Activated CD4-positive, alpha-beta memory T cell treated with anti-CD3 and anti-CD28 coated beads, Interleukin-2, amount 10 ng/mL, durations not matched to agents 7 days and 5 days (primary cell): Measurements from ENCODE around the gene FADD. TPM values are rescaled to one million over a fixed set of nuclear protein-coding genes. Genes with fewer than 3 reads are reported as not detected.

ENCODE experiments used
- CTCF ChIA-PET: fragments of 350-600 bp; sonication (Branson Sonifier 250); formaldehyde crosslinking; loops from one replicate; lab custom pipeline; 2021; ENCODE audit warnings: antibody characterized with exemption, inconsistent platforms; lab: Charles Lee
- POLR2A ChIA-PET: fragments of 350-600 bp; sonication (Branson Sonifier 250); formaldehyde crosslinking; loops from one replicate; lab custom pipeline; 2021; ENCODE audit warnings: antibody characterized with exemption; lab: Charles Lee
- DNase-seq: peaks from one replicate; pipeline ENCODE4 v3.0.0-alpha.2; 2020
- H3K27ac Mint-ChIP-seq: one replicate; pipeline ENCODE4 v1.8.0; 2021; ENCODE audit warnings: mild to moderate bottlenecking, mixed read lengths
- H3K27me3 Mint-ChIP-seq: one replicate; pipeline ENCODE4 v1.8.0; 2021; ENCODE audit warnings: mixed read lengths
- H3K36me3 Mint-ChIP-seq: one replicate; pipeline ENCODE4 v1.8.0; 2021; ENCODE audit warnings: low read depth, mixed read lengths
- H3K4me1 Mint-ChIP-seq: one replicate; pipeline ENCODE4 v1.8.0; 2021; ENCODE audit warnings: mixed read lengths
- H3K4me3 Mint-ChIP-seq: one replicate; pipeline ENCODE4 v1.8.0; 2021; ENCODE audit warnings: mild to moderate bottlenecking, mixed read lengths
- H3K9me3 Mint-ChIP-seq: one replicate; pipeline ENCODE4 v1.8.0; 2021; ENCODE audit warnings: mixed read lengths
- total RNA-seq, 2 experiments: library from RNA; stranded (reverse); gene quantifications; one replicate each; pipeline ENCODE4 v1.2.3, GENCODE V29; 2021

Gene FADD
- total RNA-seq, 2 experiments from 2014 or later: 39.5 to 39.8 TPM

DNA sequence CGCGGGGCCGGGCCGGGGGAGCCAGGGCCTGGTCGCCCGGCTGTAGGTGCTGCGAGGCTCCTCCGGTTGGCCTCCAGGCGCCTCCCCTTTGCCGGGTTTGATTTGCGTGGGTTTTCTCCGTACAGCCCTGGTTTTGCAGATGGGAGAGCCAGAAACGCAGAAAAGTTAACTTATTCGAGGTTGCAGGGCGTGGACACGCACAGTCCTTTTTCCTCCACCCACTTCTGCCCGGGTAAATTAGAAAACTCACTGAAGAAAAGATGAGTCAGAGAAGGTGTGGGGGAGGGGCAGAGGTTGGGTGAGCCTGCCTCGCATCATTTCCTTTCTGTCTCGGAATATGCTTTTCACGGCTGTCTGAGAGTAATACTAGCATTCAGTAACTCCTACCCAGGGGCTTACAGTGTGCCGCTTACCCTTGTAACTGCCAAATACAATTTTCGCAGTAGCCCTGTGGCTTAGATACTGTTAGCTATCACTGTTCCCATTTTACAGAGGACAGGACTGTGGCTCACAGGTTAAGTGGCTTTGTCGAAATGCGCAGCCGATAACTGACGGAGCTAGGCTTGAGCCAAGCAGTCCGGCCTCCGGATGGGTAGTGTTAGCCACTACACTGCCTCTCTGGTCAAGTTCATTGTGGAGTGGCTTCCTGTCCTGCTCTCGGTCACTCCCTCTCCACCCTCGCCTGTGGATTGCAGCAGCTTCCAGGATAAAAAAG lies 812 bp downstream of the FADD start:
- Mint-ChIP-seq H3K4me3 (peak overlapping the region; percentile 97), H3K36me3 (peaks cover 47% of the 10 kb centered on the region), H3K9me3 (no peaks in the 10 kb centered on the region), H3K27ac (peak overlapping the region; percentile 99), H3K4me1 (peaks cover 40% of the 10 kb centered on the region), H3K27me3 (peaks cover 6% of the 10 kb centered on the region)
- ChIA-PET CTCF (no interaction called here), POLR2A (interaction anchor here (0.9 to 1.9 kb wide), 9 partner anchors 23 to 907 kb away, joined by 3 to 9 read pairs (median 4); partner anchors contain the start of genes LTO1 and PPFIA1)
- DNase-seq: peak; percentile 90

DNA sequence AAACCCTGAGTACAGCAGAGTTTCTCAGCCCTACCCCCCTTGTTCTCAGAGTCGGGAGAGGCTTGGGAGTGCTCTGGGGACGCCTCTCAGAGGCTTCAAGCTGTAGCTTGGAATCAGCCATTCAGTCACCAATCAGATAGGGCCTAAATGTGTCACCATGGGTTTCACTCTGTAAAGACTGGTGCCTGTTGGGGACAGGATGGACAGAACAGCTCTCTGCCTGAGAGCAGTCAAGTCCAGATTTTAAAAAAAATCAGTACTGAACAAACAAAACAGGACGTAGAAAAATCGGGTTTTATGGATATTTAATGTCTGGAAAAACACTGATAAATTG lies 1.3 kb downstream of the FADD start:
- H3K4me1 Mint-ChIP-seq: peaks cover 41% of the 10 kb centered on the region
- DNase-seq: peak; percentile 20
- ChIA-PET CTCF (interaction anchor here (0.6 to 1.1 kb wide), 2 partner anchors 8 to 144 kb away, joined by 3 read pairs; no protein-coding TSS in a partner anchor), POLR2A (interaction anchor here (0.9 to 1.9 kb wide), 6 partner anchors 25 to 534 kb away, joined by 3 to 7 read pairs (median 4); partner anchors contain the start of genes LTO1 and PPFIA1)
- peak overlapping the region; percentile 99 for H3K27ac Mint-ChIP-seq
- peak overlapping the region; percentile 97 for H3K4me3 Mint-ChIP-seq
- peaks cover 52% of the 10 kb centered on the region for H3K36me3 Mint-ChIP-seq
- no peaks in the 10 kb centered on the region for H3K9me3 Mint-ChIP-seq
- H3K27me3 Mint-ChIP-seq: peaks cover 4% of the 10 kb centered on the region

DNA sequence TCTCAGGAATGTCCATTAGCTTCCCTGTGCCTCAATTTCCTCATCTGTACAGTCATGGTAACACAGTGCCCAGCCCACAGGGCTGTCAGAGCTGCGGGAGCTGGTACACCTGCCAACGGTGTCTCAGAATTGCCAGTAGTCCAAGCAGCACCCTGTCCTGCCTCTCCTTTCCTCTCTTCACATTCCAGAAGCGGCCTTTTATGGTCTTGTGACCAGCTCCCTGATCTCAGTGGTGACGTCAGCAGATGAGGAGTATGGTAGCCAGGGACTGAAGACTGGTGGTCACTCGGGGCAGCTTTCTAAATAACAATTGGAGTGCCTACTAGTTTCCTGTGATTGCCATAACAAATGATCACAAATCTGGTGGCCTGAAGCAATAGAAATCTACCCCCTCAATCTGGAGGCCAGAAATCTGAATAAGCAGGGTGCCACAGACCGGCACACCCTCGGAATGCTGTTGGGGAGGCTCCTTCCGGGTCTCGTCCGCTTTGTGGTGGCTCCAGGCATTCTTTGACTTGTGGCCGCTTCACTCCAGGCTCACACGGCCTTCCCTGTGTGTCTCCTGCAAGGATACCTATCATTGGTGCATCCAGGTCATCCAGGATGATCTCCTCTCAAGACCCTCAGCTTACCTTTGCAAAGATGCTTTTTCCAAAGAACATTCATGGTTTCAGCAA lies 2.1 kb downstream of the FADD start:
- H3K27me3 Mint-ChIP-seq: peaks cover under 1% of the 10 kb centered on the region
- peak overlapping the region; percentile 97 for H3K4me3 Mint-ChIP-seq
- no peak for DNase-seq
- H3K36me3 Mint-ChIP-seq: peaks cover 57% of the 10 kb centered on the region
- POLR2A ChIA-PET: interaction anchor here (0.7 to 1.9 kb wide), 4 partner anchors 61 to 535 kb away, joined by 3 to 7 read pairs (median 4); partner anchors contain the start of gene LTO1
- peaks cover 44% of the 10 kb centered on the region for H3K4me1 Mint-ChIP-seq
- H3K9me3 Mint-ChIP-seq: no peaks in the 10 kb centered on the region
- CTCF ChIA-PET: interaction anchor here (0.6 to 1.1 kb wide), 2 partner anchors 9 to 144 kb away, joined by 3 read pairs; no protein-coding TSS in a partner anchor
- peak overlapping the region; percentile 99 for H3K27ac Mint-ChIP-seq

DNA sequence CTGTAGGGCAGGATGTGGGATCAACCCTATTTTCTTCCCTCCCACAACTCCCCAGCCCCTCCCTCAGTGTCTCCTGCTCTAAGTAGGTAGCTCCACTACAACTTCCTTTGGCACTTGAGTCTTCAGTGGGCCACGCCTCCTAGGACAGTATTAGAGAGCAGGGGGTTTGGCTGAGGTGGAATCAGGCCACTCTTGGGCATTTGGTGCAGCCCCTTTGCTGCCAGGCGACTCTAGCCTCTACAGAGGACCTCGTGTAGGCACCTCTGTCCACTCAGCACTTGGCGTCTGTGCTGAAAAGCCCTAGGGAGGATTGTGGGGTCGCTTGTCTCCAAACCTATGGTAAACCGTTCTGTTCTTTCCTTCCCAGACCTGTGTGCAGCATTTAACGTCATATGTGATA lies 2.7 kb downstream of the FADD start:
- peak overlapping the region; percentile 99 for H3K27ac Mint-ChIP-seq
- H3K36me3 Mint-ChIP-seq: peaks cover 59% of the 10 kb centered on the region
- H3K27me3 Mint-ChIP-seq: no peaks in the 10 kb centered on the region
- peaks cover 45% of the 10 kb centered on the region for H3K4me1 Mint-ChIP-seq
- ChIA-PET POLR2A (interaction anchor here (1.1 kb wide), 1 partner anchor 60 kb away, joined by 3 read pairs; no protein-coding TSS in a partner anchor), CTCF (interaction anchor here (2.1 kb wide), 1 partner anchor 9 kb away, joined by 7 read pairs; no protein-coding TSS in a partner anchor)
- H3K4me3 Mint-ChIP-seq: peak overlapping the region; percentile 97
- peak; percentile 25 for DNase-seq
- no peaks in the 10 kb centered on the region for H3K9me3 Mint-ChIP-seq

DNA sequence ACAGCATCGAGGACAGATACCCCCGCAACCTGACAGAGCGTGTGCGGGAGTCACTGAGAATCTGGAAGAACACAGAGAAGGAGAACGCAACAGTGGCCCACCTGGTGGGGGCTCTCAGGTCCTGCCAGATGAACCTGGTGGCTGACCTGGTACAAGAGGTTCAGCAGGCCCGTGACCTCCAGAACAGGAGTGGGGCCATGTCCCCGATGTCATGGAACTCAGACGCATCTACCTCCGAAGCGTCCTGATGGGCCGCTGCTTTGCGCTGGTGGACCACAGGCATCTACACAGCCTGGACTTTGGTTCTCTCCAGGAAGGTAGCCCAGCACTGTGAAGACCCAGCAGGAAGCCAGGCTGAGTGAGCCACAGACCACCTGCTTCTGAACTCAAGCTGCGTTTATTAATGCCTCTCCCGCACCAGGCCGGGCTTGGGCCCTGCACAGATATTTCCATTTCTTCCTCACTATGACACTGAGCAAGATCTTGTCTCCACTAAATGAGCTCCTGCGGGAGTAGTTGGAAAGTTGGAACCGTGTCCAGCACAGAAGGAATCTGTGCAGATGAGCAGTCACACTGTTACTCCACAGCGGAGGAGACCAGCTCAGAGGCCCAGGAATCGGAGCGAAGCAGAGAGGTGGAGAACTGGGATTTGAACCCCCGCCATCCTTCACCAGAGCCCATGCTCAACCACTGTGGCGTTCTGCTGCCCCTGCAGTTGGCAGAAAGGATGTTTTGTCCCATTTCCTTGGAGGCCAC lies 3.3 kb downstream of the FADD start:
- Mint-ChIP-seq H3K27ac (peak overlapping the region; percentile 99), H3K4me3 (no peak overlapping the region), H3K9me3 (no peaks in the 10 kb centered on the region), H3K4me1 (peaks cover 45% of the 10 kb centered on the region), H3K27me3 (no peaks in the 10 kb centered on the region), H3K36me3 (peaks cover 59% of the 10 kb centered on the region)
- no peak for DNase-seq
- POLR2A ChIA-PET: interaction anchor here (0.9 kb wide), 1 partner anchor 28 kb away, joined by 3 read pairs; no protein-coding TSS in a partner anchor
- CTCF ChIA-PET: interaction anchor here (0.7 to 2.1 kb wide), 2 partner anchors 10 to 177 kb away, joined by 3 to 7 read pairs; no protein-coding TSS in a partner anchor

DNA sequence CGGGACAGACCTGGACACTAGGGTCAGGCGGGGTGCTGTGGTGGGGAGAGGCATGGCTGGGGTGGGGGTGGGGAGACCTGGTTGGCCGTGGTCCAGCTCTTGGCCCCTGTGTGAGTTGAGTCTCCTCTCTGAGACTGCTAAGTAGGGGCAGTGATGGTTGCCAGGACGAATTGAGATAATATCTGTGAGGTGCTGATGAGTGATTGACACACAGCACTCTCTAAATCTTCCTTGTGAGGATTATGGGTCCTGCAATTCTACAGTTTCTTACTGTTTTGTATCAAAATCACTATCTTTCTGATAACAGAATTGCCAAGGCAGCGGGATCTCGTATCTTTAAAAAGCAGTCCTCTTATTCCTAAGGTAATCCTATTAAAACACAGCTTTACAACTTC lies 3.9 kb downstream of the FADD start:
- H3K27me3 Mint-ChIP-seq: no peaks in the 10 kb centered on the region

DNA sequence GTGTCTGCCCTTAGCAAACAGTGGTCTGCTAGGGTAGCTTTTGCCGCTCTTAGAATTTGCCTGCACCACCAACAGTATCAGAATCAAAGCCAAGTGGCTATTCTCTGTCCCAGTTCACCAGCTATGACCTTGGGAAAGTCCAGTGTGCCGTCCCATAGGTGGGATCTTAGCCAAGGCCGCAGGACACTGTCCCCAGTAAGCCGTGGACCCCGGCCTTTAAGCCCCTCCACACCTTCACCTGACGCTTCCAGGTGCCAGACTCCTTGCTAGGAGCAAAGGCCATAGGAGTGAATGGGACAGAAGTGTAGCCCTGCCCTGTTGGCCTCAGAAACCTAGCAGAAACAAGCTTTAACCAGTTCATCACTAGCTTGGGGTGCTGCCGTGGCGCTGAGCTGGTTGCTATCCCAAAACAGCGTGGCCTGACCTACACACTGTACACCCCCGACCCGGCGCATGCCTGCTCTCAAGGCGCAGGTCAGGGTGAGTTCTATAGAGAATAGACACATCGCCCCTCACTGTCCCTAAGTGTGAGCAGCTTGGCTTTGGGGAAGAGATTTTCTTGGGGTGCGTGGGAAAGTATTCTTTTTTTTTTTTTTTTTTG lies 4.5 kb downstream of the FADD start:
- Mint-ChIP-seq H3K27me3 (no peaks in the 10 kb centered on the region), H3K36me3 (peaks cover 59% of the 10 kb centered on the region), H3K27ac (no peak overlapping the region)

More for the DNA sequence above, 3.9 kb downstream of the FADD start:
- peaks cover 45% of the 10 kb centered on the region for H3K4me1 Mint-ChIP-seq
- no peak overlapping the region for H3K27ac Mint-ChIP-seq
- DNase-seq: no peak
- H3K36me3 Mint-ChIP-seq: peaks cover 59% of the 10 kb centered on the region
- ChIA-PET POLR2A (interaction anchor here (0.9 kb wide), 1 partner anchor 27 kb away, joined by 3 read pairs; no protein-coding TSS in a partner anchor), CTCF (interaction anchor here (0.7 to 2.1 kb wide), 2 partner anchors 11 to 176 kb away, joined by 3 to 7 read pairs; no protein-coding TSS in a partner anchor)
- no peak overlapping the region for H3K4me3 Mint-ChIP-seq
- H3K9me3 Mint-ChIP-seq: no peaks in the 10 kb centered on the region

DNA sequence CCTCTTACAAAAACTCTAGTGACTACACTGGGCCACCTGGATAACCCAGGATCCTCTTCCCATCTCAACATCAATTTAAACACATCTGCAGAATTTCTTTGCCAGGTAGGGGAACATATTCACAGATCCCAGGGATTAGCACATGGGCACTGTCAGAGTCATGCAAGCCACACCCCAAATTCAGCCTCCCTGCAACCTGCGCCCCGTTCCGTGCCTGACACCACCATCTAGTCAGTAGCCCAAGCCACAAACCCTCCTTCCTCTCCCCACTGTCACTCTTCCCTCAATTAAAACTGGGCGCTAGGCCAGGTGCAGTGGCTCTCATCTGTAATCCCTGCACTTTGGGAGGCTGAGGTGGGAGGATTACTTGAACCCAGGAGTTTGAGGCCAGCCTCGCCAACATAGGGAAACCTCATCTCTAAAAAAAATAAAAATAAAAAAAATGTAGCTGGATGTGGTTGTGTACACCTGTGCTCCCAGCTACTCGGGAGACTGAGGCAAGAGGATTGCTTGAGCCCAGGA lies 6.4 kb downstream of the FADD start:
- no peak for DNase-seq
- Mint-ChIP-seq H3K27me3 (no peaks in the 10 kb centered on the region), H3K4me1 (peaks cover 38% of the 10 kb centered on the region), H3K4me3 (no peak overlapping the region), H3K9me3 (no peaks in the 10 kb centered on the region), H3K36me3 (peaks cover 51% of the 10 kb centered on the region), H3K27ac (no peak overlapping the region)
- ChIA-PET POLR2A (no interaction called here), CTCF (no interaction called here)

More for the DNA sequence above, 4.5 kb downstream of the FADD start:
- no peaks in the 10 kb centered on the region for H3K9me3 Mint-ChIP-seq
- DNase-seq: no peak
- CTCF ChIA-PET: interaction anchor here (2.1 kb wide), 1 partner anchor 11 kb away, joined by 7 read pairs; no protein-coding TSS in a partner anchor
- H3K4me1 Mint-ChIP-seq: peaks cover 45% of the 10 kb centered on the region
- POLR2A ChIA-PET: no interaction called here
- H3K4me3 Mint-ChIP-seq: no peak overlapping the region

DNA sequence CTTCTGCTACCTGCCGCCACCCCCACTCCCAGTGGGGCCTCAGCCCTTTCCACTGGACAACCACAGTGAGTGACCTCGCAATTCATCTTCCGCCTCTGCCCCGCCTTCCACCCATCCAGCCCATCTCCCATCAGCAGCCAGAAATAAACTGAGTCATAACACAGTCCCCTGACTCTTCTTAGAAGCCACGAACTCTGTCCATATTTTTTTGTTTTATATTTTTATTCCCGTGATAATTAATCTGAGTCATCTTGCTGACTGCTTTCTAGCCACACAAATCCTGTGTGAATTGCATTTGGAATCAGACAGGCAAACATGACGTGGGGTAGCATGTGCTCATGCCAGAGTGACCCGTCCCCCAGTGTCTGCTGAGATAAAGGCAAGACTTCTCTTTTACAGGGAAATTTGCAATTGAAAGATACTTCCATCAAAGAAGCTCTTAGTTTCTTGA lies 7.0 kb downstream of the FADD start:
- no peaks in the 10 kb centered on the region for H3K27me3 Mint-ChIP-seq
- no peak overlapping the region for H3K4me3 Mint-ChIP-seq
- H3K36me3 Mint-ChIP-seq: peaks cover 45% of the 10 kb centered on the region
- no peak overlapping the region for H3K27ac Mint-ChIP-seq
- no peaks in the 10 kb centered on the region for H3K9me3 Mint-ChIP-seq
- H3K4me1 Mint-ChIP-seq: peaks cover 32% of the 10 kb centered on the region
- DNase-seq: no peak
- ChIA-PET CTCF (no interaction called here), POLR2A (no interaction called here)

DNA sequence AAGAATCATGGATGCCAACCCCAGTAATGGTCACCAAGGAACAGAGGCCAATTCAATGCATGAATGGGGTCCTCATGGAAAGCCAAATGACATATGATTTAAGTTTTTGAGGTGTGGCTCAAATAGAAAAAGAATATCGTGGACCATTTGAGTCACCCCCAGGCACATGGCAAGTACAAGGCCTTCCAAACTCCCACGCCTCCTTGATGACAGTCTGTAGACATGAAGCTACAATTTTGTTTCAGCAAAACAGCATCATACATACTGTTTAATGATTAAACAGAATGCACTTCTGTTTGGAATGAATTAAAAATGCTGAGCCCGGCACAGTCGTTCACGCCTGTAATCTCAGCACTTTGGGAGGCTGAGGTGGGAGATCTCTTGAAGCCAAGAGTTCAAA lies 7.4 kb downstream of the FADD start:
- Mint-ChIP-seq H3K36me3 (peaks cover 42% of the 10 kb centered on the region), H3K4me3 (no peak overlapping the region), H3K27ac (no peak overlapping the region), H3K4me1 (peaks cover 27% of the 10 kb centered on the region), H3K9me3 (no peaks in the 10 kb centered on the region), H3K27me3 (no peaks in the 10 kb centered on the region)
- ChIA-PET CTCF (no interaction called here), POLR2A (no interaction called here)
- no peak for DNase-seq

DNA sequence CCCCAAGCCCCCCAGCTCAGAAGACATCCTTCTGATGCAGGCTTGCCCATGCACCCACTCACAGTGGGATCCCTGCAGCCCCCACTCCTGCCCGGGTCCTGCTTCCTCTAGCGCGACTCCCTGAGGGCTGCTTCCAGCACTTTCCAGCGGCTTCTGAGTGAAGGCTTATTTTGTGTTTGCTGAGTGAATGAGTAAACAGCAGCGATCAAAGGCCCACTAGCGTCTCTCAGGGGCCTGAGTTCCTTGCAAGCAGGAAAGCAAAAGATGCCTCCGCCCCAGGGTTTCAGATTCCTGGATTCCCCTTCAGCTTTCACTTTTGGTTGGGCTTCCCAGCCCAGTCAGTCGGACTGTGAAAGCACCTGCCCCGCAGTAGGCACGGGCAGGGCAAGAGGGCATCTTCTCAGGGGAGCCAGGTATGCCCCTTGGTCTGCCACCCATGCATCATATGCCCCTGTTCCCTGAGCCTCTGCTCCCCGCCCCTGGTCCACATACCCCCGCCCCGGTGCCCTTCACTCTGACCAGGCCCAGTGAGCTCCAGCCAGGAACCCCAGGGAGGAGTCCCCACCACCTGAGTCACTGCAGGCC lies 9.2 kb downstream of the FADD start:
- no peak for DNase-seq
- Mint-ChIP-seq H3K27ac (no peak overlapping the region), H3K4me3 (no peak overlapping the region), H3K27me3 (no peaks in the 10 kb centered on the region), H3K36me3 (peaks cover 24% of the 10 kb centered on the region), H3K9me3 (no peaks in the 10 kb centered on the region), H3K4me1 (peaks cover 15% of the 10 kb centered on the region)
- ChIA-PET CTCF (no interaction called here), POLR2A (no interaction called here)
